HepG2 (cell line): ENCODE measurements around the gene SMIM10L2A. TPM values are rescaled to one million over a fixed set of nuclear protein-coding genes. Genes with fewer than 3 reads are reported as not detected.

Experiments used
- ATAC-seq: fragments of 200-7000 bp; cut with Tn5 transposase; 3 replicates; pipeline ENCODE4 v1.9.1; 2020; ENCODE audit warnings: mild to moderate bottlenecking, moderate library complexity
- Bru-seq: library from RNA; stranded (reverse); fragments of 400-500 nt; gene quantifications from one replicate; lab custom pipeline; 2021; lab: Mats Ljungman, UMichigan
- BruChase-seq, 2 experiments: library from RNA; stranded (reverse); fragments of 400-500 nt; gene quantifications; one replicate each; lab custom pipeline; 2021; lab: Mats Ljungman, UMichigan
- BruUV-seq: library from RNA; stranded (reverse); fragments of 400-500 nt; replicated peaks from 2 replicates; lab custom pipeline; 2021; lab: Mats Ljungman, UMichigan
- CTCF ChIA-PET: fragments of 300-600 bp; formaldehyde crosslinking; extraction: SDS; loops from one replicate; lab custom pipeline; 2021; ENCODE audit warnings: low total read pairs, inconsistent platforms, low intra/inter-chr PET ratio; lab: Yijun Ruan, JAX
- POLR2A ChIA-PET: fragments of 350-600 bp; sonication (Branson Sonifier 250); formaldehyde crosslinking; loops from one replicate; lab custom pipeline; 2020; ENCODE audit warnings: antibody characterized with exemption, inconsistent platforms; lab: Yijun Ruan, JAX
- DNase-seq: peaks from one replicate; pipeline ENCODE4 v3.0.0-alpha.2; 2015; ENCODE audit warnings: low spot score
- FAIRE-seq: peaks from 3 replicates; lab custom pipeline; 2011; peaks lifted over from hg19 to GRCh38; lab: Jason Lieb, UNC
- H2AFZ ChIP-seq: one replicate; pipeline ENCODE4 v1.6.1; 2011; ENCODE audit warnings: low read length, inconsistent platforms
- H3K27ac ChIP-seq: fragments of 300-600 bp; 3 replicates; pipeline ENCODE4 v1.8.0; 2011; ENCODE audit warnings: mixed run types, mild to moderate bottlenecking, mixed read lengths, low read length, inconsistent platforms; ENCODE audit not compliant: insufficient read depth; ENCODE audit errors: extremely low read length
- H3K27me3 ChIP-seq, 2 experiments: fragments of 200-600 bp in 1 of 2; 2 replicates in 1 of 2; 3 replicates in 1 of 2; pipeline versions ENCODE4 v1.6.0 to v1.8.0; 2011; ENCODE audit warnings: low read length in 2 of 2, mild to moderate bottlenecking in 2 of 2, moderate library complexity in 2 of 2, inconsistent platforms in 1 of 2; ENCODE audit not compliant: insufficient read depth in 2 of 2, control insufficient read depth in 1 of 2
- H3K36me3 ChIP-seq, 2 experiments: fragments of 200-600 bp in 1 of 2; replicated peaks in 1 of 2; 2 replicates in 1 of 2; 3 replicates in 1 of 2; pipeline versions ENCODE4 v1.5.1 to v1.8.0; 2011; ENCODE audit warnings: low read length in 2 of 2, inconsistent platforms in 1 of 2; ENCODE audit not compliant: insufficient read depth in 2 of 2, control insufficient read depth in 1 of 2
- H3K4me1 ChIP-seq: 2 replicates; pipeline ENCODE4 v1.5.1; 2012; ENCODE audit warnings: low read length, inconsistent platforms; ENCODE audit not compliant: insufficient read depth
- H3K4me2 ChIP-seq: 2 replicates; pipeline ENCODE4 v1.6.0; 2011; ENCODE audit warnings: low read depth, low read length, inconsistent platforms
- H3K4me3 ChIP-seq, 3 experiments: fragments of 200-600 bp in 1 of 3; sonication (generic), shearing (Covaris generic) in 1 of 3; replicated peaks in 1 of 3; 2 replicates each; pipeline ENCODE4 v1.5.1; 2011 to 2016; ENCODE audit warnings: low read length in 3 of 3, inconsistent platforms in 2 of 3, low read depth in 2 of 3, mild to moderate bottlenecking in 2 of 3, control low read depth in 1 of 3, mixed read lengths in 1 of 3; ENCODE audit not compliant: insufficient read depth in 1 of 3
- H3K79me2 ChIP-seq: one replicate; pipeline ENCODE4 v1.6.1; 2011; ENCODE audit warnings: low read length, inconsistent platforms; ENCODE audit not compliant: insufficient read depth
- H3K9ac ChIP-seq: 2 replicates; pipeline ENCODE4 v1.6.0; 2011; ENCODE audit warnings: mild to moderate bottlenecking, low read depth, low read length, inconsistent platforms; ENCODE audit not compliant: insufficient read depth
- H3K9me3 ChIP-seq: 2 replicates; pipeline ENCODE4 v1.5.1; 2012; ENCODE audit warnings: mild to moderate bottlenecking, low read length
- H4K20me1 ChIP-seq: 2 replicates; pipeline ENCODE4 v1.6.0; 2011; ENCODE audit warnings: inconsistent platforms, mild to moderate bottlenecking, low read length, moderate library complexity; ENCODE audit not compliant: insufficient read depth
- KMT2B ChIP-seq: IDR thresholded peaks from 2 replicates; pipeline ENCODE4 v1.6.1; 2016; ENCODE audit warnings: missing genetic modification reagents, missing compliant biosample characterization
- PCBP1 ChIP-seq: fragments of 200-400 bp; formaldehyde crosslinking; IDR thresholded peaks from 2 replicates; pipeline ENCODE4 v1.6.1; 2017; ENCODE audit warnings: mild to moderate bottlenecking, low read depth, low read length, borderline replicate concordance
- SIX4 ChIP-seq: sonication (generic); formaldehyde crosslinking; IDR thresholded peaks from 2 replicates; pipeline ENCODE4 v1.4.0; 2020; ENCODE audit warnings: missing genetic modification reagents
- TBX2 ChIP-seq: sonication (generic); formaldehyde crosslinking; IDR thresholded peaks from 2 replicates; pipeline ENCODE4 v1.5.0; 2020; ENCODE audit warnings: missing genetic modification reagents, mild to moderate bottlenecking, borderline replicate concordance
- ZFY ChIP-seq: sonication (generic); formaldehyde crosslinking; IDR thresholded peaks from 2 replicates; pipeline ENCODE4 v1.4.0; 2020; ENCODE audit warnings: missing genetic modification reagents
- ZMAT3 ChIP-seq: sonication (generic); formaldehyde crosslinking; conservative IDR thresholded peaks from 2 replicates; pipeline ENCODE4 v1.7.0; 2021; ENCODE audit warnings: missing genetic modification reagents
- ZNF281 ChIP-seq: sonication (generic); formaldehyde crosslinking; IDR thresholded peaks from 2 replicates; pipeline ENCODE4 v1.4.0; 2020; ENCODE audit warnings: missing genetic modification reagents, borderline replicate concordance
- ZNF329 ChIP-seq: sonication (generic); formaldehyde crosslinking; IDR thresholded peaks from 2 replicates; pipeline ENCODE4 v1.9.0; 2021; ENCODE audit warnings: low read depth, mild to moderate bottlenecking, missing genetic modification reagents
- ZNF564 ChIP-seq: sonication (generic); formaldehyde crosslinking; IDR thresholded peaks from 2 replicates; pipeline ENCODE4 v1.8.1; 2023; ENCODE audit warnings: mild to moderate bottlenecking, missing genetic modification reagents
- WGBS: methylation state at CpG from one replicate; pipeline ENCODE4 v1.1.6; 2017; ENCODE audit warnings: low lambda C conversion rate; 5-methylcytosine and 5-hydroxymethylcytosine counted together
- in situ Hi-C: cut with HindIII; loops from 2 replicates; pipeline ENCODE4 v1.10.0; 2017; ENCODE audit warnings: low pct_unique_long_range_greater_than_20kb; ENCODE audit not compliant: extremely low pct_ligation_motif_present
- intact Hi-C: fragments of 100-400 bp; cut with micrococcal nuclease; formaldehyde crosslinking; loops from one replicate; pipeline ENCODE4 v1.10.0; 2022; ENCODE audit not compliant: unreplicated experiment
- long read RNA-seq, 2 experiments: library from RNA in 1 of 2; library from polyadenylated mRNA in 1 of 2; stranded (forward) in 1 of 2; unstranded in 1 of 2; transcript quantifications; one replicate each; pipeline ENCODE4 v2.0.0, GENCODE V29; 2019 to 2022
- polyA minus RNA-seq, 3 experiments: library from RNA; depleted of rRNA, polyadenylated mRNA; stranded (reverse); fragments of >200 nt; gene quantifications; 2 replicates each; pipeline ENCODE4 v1.2.3, GENCODE V29; 2011; ENCODE audit warnings: low replicate concordance in 1 of 3
- polyA plus RNA-seq, 8 experiments: library from polyadenylated mRNA; depleted of rRNA in 3 of 8; stranded (reverse) in 7 of 8; unstranded in 1 of 8; fragments of >200 nt; fragmentation: Illumina TruSeq in 4 of 8; extraction: Trizol in 4 of 8; gene quantifications; 2 replicates each; pipeline versions ENCODE4 v1.2.1 to v1.2.3, GENCODE V29; 2011 to 2016; ENCODE audit warnings: low read depth in 4 of 8, missing spikeins in 1 of 8, mixed read lengths in 1 of 8; ENCODE audit not compliant: insufficient read depth in 1 of 8
- total RNA-seq, 5 experiments: library from RNA; depleted of rRNA; stranded (reverse); fragments of >200 nt; fragmentation: Illumina TruSeq; extraction: Trizol; gene quantifications; 2 replicates each; pipeline ENCODE4 v1.2.3, GENCODE V29; 2016; ENCODE audit warnings: low read depth in 1 of 5
- TF ChIP-seq, protein P1 (sequence below), 2 experiments: fragments of 450-650 bp in 1 of 2; sonication (generic) in 1 of 2; formaldehyde crosslinking; IDR thresholded peaks; 2 replicates each; pipeline versions ENCODE4 v1.5.0 to v1.8.0; 2020 to 2022; ENCODE audit warnings: mild to moderate bottlenecking in 1 of 2, missing genetic modification reagents in 1 of 2

Gene SMIM10L2A
- not detected in 2 replicates for total RNA-seq (2016; rRNA removed; fragmentation: Illumina TruSeq; extraction: Trizol)
- total RNA-seq (2016; cell fraction: cytosol; rRNA removed; fragmentation: Illumina TruSeq; extraction: Trizol; ENCODE audit: low read depth): not detected in 2 replicates
- total RNA-seq (2016; cell fraction: insoluble cytoplasmic fraction; rRNA removed; fragmentation: Illumina TruSeq; extraction: Trizol): not detected in 2 replicates
- not detected in 2 replicates for total RNA-seq (2016; cell fraction: membrane; rRNA removed; fragmentation: Illumina TruSeq; extraction: Trizol)
- not detected in 2 replicates for total RNA-seq (2016; cell fraction: nucleus; rRNA removed; fragmentation: Illumina TruSeq; extraction: Trizol)
- not detected in 2 replicates for polyA plus RNA-seq (2011; rRNA removed)
- not detected in 2 replicates for polyA plus RNA-seq (2011; cell fraction: cytosol; rRNA removed)
- polyA plus RNA-seq (2011; cell fraction: nucleus; rRNA removed): not detected in 2 replicates
- polyA plus RNA-seq (2012): not detected in 2 replicates
- polyA plus RNA-seq (2016; cell fraction: cytosol; fragmentation: Illumina TruSeq; extraction: Trizol; ENCODE audit: low read depth): not detected in 2 replicates
- polyA plus RNA-seq (2016; cell fraction: insoluble cytoplasmic fraction; fragmentation: Illumina TruSeq; extraction: Trizol; ENCODE audit: low read depth): not detected in 2 replicates
- not detected in 2 replicates for polyA plus RNA-seq (2016; cell fraction: membrane; fragmentation: Illumina TruSeq; extraction: Trizol; ENCODE audit: low read depth)
- polyA plus RNA-seq (2016; cell fraction: nucleus; fragmentation: Illumina TruSeq; extraction: Trizol; ENCODE audit: insufficient read depth, low read depth): not detected in 2 replicates
- polyA minus RNA-seq (2011; rRNA and poly(A)+ RNA removed; ENCODE audit: low replicate concordance): 0.02 TPM in 1 of 2 replicates, not detected in the other
- polyA minus RNA-seq (2011; cell fraction: cytosol; rRNA and poly(A)+ RNA removed): not detected in 2 replicates
- polyA minus RNA-seq (2011; cell fraction: nucleus; rRNA and poly(A)+ RNA removed): not detected in 2 replicates
- not detected for Bru-seq, nascent RNA
- BruChase-seq, experiment 1, labeled RNA remaining after a 6-hour chase: not detected
- BruChase-seq, experiment 2, labeled RNA remaining after a 2-hour chase: not detected
- long read RNA-seq, experiment 1: 0 reads
- long read RNA-seq, experiment 2: 0 reads

- POLR2A ChIA-PET: no interaction called here
- Histone ChIP-seq H3K4me2 (no peak within 1 kb of the TSS), H3K36me3 (no peaks in the 10 kb centered on the region), H3K9me3 (no peaks in the 10 kb centered on the region), H3K4me1 (no peaks in the 10 kb centered on the region), H3K27me3 (no peaks in the 10 kb centered on the region), H3K9ac (no peak within 1 kb of the TSS), H3K79me2 (no peaks in the 10 kb centered on the region), H4K20me1 (no peaks in the 10 kb centered on the region), H3K4me3 (no peak within 1 kb of the TSS), H2AFZ (no peak within 1 kb of the TSS), H3K27ac (no peak within 1 kb of the TSS)
- intact Hi-C loops: no loop called here
- TF ChIP-seq TBX2 (CRISPR knock-in tag) (no peak), ZFY (CRISPR knock-in tag) (no peak), SIX4 (CRISPR knock-in tag) (no peak), PCBP1 (no peak), KMT2B (no peak), ZNF329 (CRISPR knock-in tag) (no peak), ZMAT3 (CRISPR knock-in tag) (no peak), ZNF281 (CRISPR knock-in tag) (no peak), ZNF564 (CRISPR knock-in tag) (no peak)
- TF ChIP-seq, protein P1, sequence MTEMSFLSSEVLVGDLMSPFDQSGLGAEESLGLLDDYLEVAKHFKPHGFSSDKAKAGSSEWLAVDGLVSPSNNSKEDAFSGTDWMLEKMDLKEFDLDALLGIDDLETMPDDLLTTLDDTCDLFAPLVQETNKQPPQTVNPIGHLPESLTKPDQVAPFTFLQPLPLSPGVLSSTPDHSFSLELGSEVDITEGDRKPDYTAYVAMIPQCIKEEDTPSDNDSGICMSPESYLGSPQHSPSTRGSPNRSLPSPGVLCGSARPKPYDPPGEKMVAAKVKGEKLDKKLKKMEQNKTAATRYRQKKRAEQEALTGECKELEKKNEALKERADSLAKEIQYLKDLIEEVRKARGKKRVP (CRISPR knock-in tag; IDR thresholded peaks at IDR 0.05): no peak
- DNase-seq (no peak), ATAC-seq (no peak), FAIRE-seq (no peak)
- CTCF ChIA-PET: no interaction called here
- in situ Hi-C loops: no loop called here
- 92% methylated on average over 16 of the region's 100 CpGs for WGBS
- BruUV-seq: no TSS peak
Measured at GRCh38 chrX:135421932-135422809, at the start of gene SMIM10L2A. Gene SMIM10L2A (plus strand): TSS chrX:135421944. CDS start chrX:135422132, 188 bp downstream.
